ENCODE results near the gene UNC13D.

Gene UNC13D

GRCh38 chr17:75834279-75834920 is 9.8 kb downstream of the UNC13D start:
- ATAC-seq = no peak

GRCh38 chr17:75832652-75833400 is 11.4 kb downstream of the UNC13D start:
- TF ChIP-seq ZNF70 (CRISPR knock-in tag; IDR thresholded peaks at IDR 0.05) (no peak), RARB (CRISPR knock-in tag; IDR thresholded peaks at IDR 0.05) (no peak), CSRNP3 (CRISPR knock-in tag; IDR thresholded peaks at IDR 0.05) (no peak), ZNF8 (CRISPR knock-in tag; IDR thresholded peaks at IDR 0.05) (no peak), BACH2 (CRISPR knock-in tag; IDR thresholded peaks at IDR 0.05; ENCODE audit: borderline replicate concordance) (no peak)
- no peak for ATAC-seq

More at GRCh38 chr17:75834279-75834920, 9.8 kb downstream of the UNC13D start:
- TF ChIP-seq PPARA (CRISPR knock-in tag; IDR thresholded peaks at IDR 0.05; ENCODE audit: borderline replicate concordance) = no peak
- no peak for TF ChIP-seq PATZ1 (CRISPR knock-in tag; IDR thresholded peaks at IDR 0.05; ENCODE audit: borderline replicate concordance)
- no peak for TF ChIP-seq SNAI2 (CRISPR knock-in tag; IDR thresholded peaks at IDR 0.05)
- no peak for TF ChIP-seq ZC3H10 (CRISPR knock-in tag; IDR thresholded peaks at IDR 0.05)
- TF ChIP-seq BACH2 (CRISPR knock-in tag; IDR thresholded peaks at IDR 0.05; ENCODE audit: borderline replicate concordance) = no peak
- TF ChIP-seq ZNF70 (CRISPR knock-in tag; IDR thresholded peaks at IDR 0.05) = no peak
- no peak for TF ChIP-seq POU6F1 (CRISPR knock-in tag; IDR thresholded peaks at IDR 0.05; ENCODE audit: borderline replicate concordance, low read depth)
- TF ChIP-seq ARNTL (CRISPR knock-in tag; IDR thresholded peaks at IDR 0.05; ENCODE audit: borderline replicate concordance, low read depth) = no peak

- no peak for ATAC-seq
Observed at GRCh38 chr17:75832164-75832651, 12.0 kb downstream of the UNC13D start.

More at GRCh38 chr17:75832164-75832651, 12.0 kb downstream of the UNC13D start:
- TF ChIP-seq ZFP3 (CRISPR knock-in tag; IDR thresholded peaks at IDR 0.05) (no peak), SNAI2 (CRISPR knock-in tag; IDR thresholded peaks at IDR 0.05) (no peak), RARB (CRISPR knock-in tag; IDR thresholded peaks at IDR 0.05) (no peak), CREB5 (CRISPR knock-in tag; IDR thresholded peaks at IDR 0.05; ENCODE audit: low read depth) (no peak), GLIS3 (CRISPR knock-in tag; IDR thresholded peaks at IDR 0.05) (no peak), TOX (CRISPR knock-in tag; IDR thresholded peaks at IDR 0.05; ENCODE audit: borderline replicate concordance) (no peak), CSDC2 (CRISPR knock-in tag; IDR thresholded peaks at IDR 0.05) (no peak), CSRNP3 (CRISPR knock-in tag; IDR thresholded peaks at IDR 0.05) (no peak)

All from SK-N-SH treated with all-trans-retinoic acid at 6 μM for 48 hours (cell line).